ENCODE results near the gene CDIP1. TPM values are rescaled to one million over a fixed set of nuclear protein-coding genes. Genes with fewer than 3 reads are reported as not detected.

The CDIP1 gene
- 6.8 and 10.2 TPM in 2 replicates for total RNA-seq

DNA sequence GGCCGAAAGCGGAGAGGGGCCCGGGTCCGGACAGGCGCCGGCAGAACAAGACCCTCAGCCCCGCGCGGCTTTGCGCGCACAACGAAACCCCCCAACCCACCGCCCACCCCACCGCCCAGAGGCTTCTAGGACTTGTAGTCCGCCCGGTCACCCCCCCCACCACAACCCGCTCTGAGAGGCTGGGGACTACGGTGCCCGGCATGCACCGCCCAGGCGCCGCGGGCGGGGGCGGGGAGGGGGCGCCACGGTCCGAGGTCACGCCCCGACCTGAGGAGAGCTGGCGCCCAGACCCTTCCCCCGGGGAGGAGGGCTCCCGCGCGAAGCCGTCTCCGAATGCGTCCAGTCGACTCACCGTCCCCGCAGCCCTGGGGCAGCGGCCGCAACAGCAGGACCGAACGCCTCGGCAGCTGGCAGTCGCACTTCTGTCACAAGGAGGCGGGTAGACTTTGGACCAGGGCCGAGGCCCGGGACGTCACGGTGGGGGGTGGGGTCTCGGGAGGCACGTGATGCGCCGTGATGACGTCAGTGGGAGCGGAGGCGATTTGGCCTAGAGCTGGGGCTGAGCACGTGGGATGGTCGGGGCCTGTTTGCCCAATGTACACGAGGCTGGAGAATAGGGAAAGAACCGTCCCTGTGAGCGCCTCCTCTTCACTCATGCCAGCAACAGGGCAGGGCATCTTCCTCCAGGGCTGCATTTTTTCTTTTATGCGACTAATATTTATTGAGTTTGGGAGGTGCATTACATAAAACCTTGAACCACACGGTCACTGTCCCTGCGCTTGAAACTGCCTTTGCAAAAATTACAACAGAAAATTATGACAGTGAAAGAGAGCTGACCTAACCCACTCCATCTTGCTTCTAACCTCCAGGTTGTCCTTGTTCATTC, at the start of gene CDIP1:
TSS of gene CDIP1 (minus strand) at position 424 of the 886 bp plus-strand sequence. CDS start 24,643 bp downstream, outside the sequence.

GRCh38 chr16:4556112-4556511, 17.5 kb upstream of the CDIP1 start, which contains the start of gene C16orf96:
C16orf96 (plus strand) TSS chr16:4556340; CDS start chr16:4556490, 150 bp downstream.

DNA sequence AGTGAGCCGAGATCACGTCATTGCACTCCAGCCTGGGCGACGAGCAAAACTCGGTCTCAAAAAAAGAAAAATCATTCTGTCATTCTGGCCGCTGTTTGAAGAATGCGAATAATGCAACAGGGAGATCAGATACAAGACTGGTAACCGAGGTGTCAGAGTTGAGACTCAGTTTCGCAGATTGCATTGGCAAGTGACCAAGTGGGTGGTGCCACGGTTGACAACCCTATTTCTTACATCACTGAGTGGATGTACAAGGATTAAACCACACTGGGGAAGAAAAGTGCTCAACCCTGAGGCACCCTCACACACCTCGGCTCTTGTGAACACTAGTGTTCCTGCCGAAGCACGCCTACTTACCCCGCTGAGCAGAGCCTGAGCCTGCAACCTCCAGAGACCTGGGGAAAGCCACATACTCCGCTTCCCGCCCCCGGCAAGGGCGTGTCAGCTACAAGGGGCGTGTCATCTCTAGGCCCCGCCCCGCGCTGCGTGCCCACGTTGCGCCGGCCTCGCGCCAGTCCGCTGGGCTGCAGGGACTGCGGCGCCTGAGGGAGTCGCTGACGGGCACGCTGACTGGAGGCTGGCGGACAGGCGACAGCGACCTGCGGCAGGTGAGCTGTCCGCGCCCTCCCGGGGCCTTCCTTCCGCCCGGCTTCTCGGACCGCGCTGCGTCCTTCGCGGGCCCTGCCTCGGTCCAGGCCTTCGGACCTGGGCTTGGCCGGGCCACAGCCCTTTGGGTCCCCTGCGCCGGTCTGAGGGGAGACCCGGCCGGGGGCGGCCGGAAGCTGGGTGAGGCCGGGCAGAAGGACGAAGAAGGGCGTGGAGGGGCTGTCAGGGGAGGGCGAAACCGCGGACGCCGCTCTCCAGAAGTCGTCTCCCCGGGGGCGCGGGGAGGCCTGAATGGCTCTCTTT, 62.4 kb downstream of the CDIP1 start, which contains the start of gene HMOX2:
TSS of gene HMOX2 (plus strand) at position 519 of the 909 bp plus-strand sequence. CDS start 29,127 bp downstream, outside the sequence.

DNA sequence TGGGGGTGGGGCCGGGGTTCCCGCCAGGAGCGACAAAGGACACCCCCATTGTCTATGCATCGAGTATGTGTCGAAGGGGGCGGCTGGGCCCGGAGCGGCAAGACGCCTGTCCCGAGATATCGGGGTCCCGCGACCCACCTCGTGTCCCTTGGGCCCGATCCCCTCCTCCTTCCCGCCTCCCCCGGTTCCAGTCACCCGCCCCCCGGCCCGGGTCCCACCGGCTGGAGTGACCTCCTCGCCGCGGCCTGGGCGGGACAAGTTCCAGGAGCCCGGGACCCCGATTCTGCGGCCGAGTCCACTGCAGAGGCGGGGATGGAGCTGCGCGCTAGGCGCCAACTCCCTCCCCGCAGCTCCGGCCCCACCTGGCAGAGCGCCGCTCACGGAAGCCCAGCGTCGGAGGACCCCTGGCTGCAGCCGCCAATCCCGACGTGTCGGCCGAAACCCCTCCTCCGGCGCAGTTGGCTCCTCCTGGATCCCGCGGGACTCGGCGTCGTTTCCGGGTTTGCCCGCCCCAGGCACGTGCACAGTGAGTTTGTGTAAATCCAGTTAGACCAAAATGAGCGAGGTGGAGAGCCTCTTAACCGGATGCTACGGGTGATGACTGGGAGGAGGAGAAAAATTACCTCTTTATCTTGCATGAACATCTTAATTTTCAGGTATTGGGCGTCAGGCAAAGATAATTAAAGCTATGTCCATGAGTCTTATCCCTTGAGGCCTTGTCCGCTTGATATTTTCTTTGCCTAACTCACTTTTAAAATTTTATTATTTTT, 64.2 kb downstream of the CDIP1 start, which contains the start of gene NMRAL1:
TSS of gene NMRAL1 (minus strand) at position 434 of the 770 bp plus-strand sequence. CDS start 493 bp downstream, outside the sequence.

Other genes starting within 250 kb of the CDIP1 start
- 1.7 and 2.4 TPM in 2 replicates for gene GLIS2, start 222.7 kb downstream of the CDIP1 start, total RNA-seq
- gene PAM16, start 187.5 kb downstream of the CDIP1 start, total RNA-seq: 25.5 and 26.9 TPM in 2 replicates
- gene VASN, start 166.9 kb downstream of the CDIP1 start, total RNA-seq: 86.0 and 107 TPM in 2 replicates
- 10.9 and 11.7 TPM in 2 replicates for gene CORO7, start 122.2 kb downstream of the CDIP1 start, total RNA-seq
- 48.2 and 57.3 TPM in 2 replicates for gene DNAJA3, start 112.9 kb downstream of the CDIP1 start, total RNA-seq
- 63.1 and 63.9 TPM in 2 replicates for gene NMRAL1, start 64.1 kb downstream of the CDIP1 start, total RNA-seq
- gene HMOX2, start 62.4 kb downstream of the CDIP1 start, total RNA-seq: 42.4 and 59.2 TPM in 2 replicates
- under 0.01 TPM in 2 replicates for gene C16orf96, start 17.6 kb upstream of the CDIP1 start, total RNA-seq
- 3.8 and 4.5 TPM in 2 replicates for gene UBALD1, start 76.1 kb upstream of the CDIP1 start, total RNA-seq
- 17.6 and 25.1 TPM in 2 replicates for gene MGRN1, start 86.1 kb upstream of the CDIP1 start, total RNA-seq
- 23.8 and 28.0 TPM in 2 replicates for gene NUDT16L1, start 154.8 kb upstream of the CDIP1 start, total RNA-seq
- 26.0 and 32.0 TPM in 2 replicates for gene ANKS3, start 195.5 kb upstream of the CDIP1 start, total RNA-seq
- gene DNAAF8, start 195.8 kb upstream of the CDIP1 start, total RNA-seq: 1.4 and 1.7 TPM in 2 replicates
- gene ZNF500, start 228.4 kb upstream of the CDIP1 start, total RNA-seq: 5.0 and 8.1 TPM in 2 replicates
- not detected in 2 replicates for gene SEPTIN12, start 249.6 kb upstream of the CDIP1 start, total RNA-seq

All from smooth muscle cell of bladder (primary cell).